ENCODE measurements around the gene TENT5A. TPM values are rescaled to one million over a fixed set of nuclear protein-coding genes. Genes with fewer than 3 reads are reported as not detected.

Gene TENT5A
- total RNA-seq, 1 experiment from 2014 or later, result 5.6 TPM

DNA sequence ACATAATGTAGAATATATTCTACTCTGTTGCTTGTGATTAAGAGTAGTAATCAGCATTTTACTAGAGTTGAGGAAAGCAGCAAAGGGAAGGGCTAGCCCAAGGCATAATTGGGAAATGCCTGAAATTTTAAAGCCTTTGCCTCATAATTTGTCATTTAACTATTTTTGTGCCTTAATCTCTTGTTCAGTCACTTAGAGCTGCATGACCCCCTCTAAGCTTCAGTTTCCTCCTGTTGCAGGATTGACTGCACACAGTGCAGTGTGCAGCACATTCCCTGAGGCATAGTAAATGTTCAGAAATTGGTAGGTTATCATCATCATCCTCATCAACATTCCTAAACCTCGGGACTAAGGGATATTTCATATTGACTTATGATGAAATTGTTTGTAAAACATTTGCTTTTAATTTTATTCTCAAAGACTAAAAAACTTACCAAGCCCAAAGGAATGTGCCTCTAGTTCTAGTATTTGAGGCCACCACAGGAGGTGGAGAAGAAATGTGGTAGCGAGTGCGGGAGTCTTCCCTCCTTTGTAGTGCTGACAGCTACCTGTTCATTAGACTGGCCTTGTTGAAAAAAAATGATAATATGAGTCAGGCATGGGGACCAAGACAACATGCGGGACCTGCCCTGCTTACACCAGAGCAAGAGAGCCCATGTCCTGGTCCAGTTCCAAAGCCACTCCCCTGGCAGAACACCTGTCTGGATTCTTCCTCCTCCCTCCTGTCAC is 14.8 kb upstream of the TENT5A start:
- DNase-seq (peak; percentile 65), ATAC-seq (peak; percentile 26)
- no peaks in the 10 kb centered on the region for H4K20me1 ChIP-seq (ENCODE audit: low read length)
- intact Hi-C loops (cut with micrococcal nuclease), result loop anchor here (2.0 to 5.0 kb wide), 2 partner anchors 171 to 240 kb away; no protein-coding TSS in a partner anchor
- ChIA-PET CTCF (no interaction called here), POLR2A (ENCODE audit: unreplicated experiment) (interaction anchor here (0.7 kb wide), 1 partner anchor 14 kb away, joined by 4 read pairs; no protein-coding TSS in a partner anchor)
- no peaks in the 10 kb centered on the region for H3K79me2 ChIP-seq (ENCODE audit: low read length)
- H3K27me3 ChIP-seq (ENCODE audit: low read length), result no peaks in the 10 kb centered on the region
- H3K36me3 ChIP-seq (ENCODE audit: low read depth, low read length), result no peaks in the 10 kb centered on the region
- no peaks in the 10 kb centered on the region for H3K9me3 ChIP-seq (ENCODE audit: low read length)
- no peaks in the 10 kb centered on the region for H3K9me2 ChIP-seq (replicated peaks; ENCODE audit: low read length)
- no TSS peak for BruUV-seq (replicated peaks)
- H3K4me2 ChIP-seq (ENCODE audit: low read length), result peak overlapping the region; percentile 77
- no peak for TF ChIP-seq EZH2phosphoT487 (IDR thresholded peaks at IDR 0.05; ENCODE audit: borderline replicate concordance, low read length)
- TF ChIP-seq EZH2 (IDR thresholded peaks at IDR 0.05; ENCODE audit: low read length, unreplicated experiment), result no peak
- TF ChIP-seq, protein P1, sequence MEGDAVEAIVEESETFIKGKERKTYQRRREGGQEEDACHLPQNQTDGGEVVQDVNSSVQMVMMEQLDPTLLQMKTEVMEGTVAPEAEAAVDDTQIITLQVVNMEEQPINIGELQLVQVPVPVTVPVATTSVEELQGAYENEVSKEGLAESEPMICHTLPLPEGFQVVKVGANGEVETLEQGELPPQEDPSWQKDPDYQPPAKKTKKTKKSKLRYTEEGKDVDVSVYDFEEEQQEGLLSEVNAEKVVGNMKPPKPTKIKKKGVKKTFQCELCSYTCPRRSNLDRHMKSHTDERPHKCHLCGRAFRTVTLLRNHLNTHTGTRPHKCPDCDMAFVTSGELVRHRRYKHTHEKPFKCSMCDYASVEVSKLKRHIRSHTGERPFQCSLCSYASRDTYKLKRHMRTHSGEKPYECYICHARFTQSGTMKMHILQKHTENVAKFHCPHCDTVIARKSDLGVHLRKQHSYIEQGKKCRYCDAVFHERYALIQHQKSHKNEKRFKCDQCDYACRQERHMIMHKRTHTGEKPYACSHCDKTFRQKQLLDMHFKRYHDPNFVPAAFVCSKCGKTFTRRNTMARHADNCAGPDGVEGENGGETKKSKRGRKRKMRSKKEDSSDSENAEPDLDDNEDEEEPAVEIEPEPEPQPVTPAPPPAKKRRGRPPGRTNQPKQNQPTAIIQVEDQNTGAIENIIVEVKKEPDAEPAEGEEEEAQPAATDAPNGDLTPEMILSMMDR (conservative IDR thresholded peaks at IDR 0.05; ENCODE audit: low read depth, low read length), result no peak
- no peaks in the 10 kb centered on the region for H3F3A ChIP-seq (ENCODE audit: low read length, unreplicated experiment)
- H3K27ac ChIP-seq (ENCODE audit: low read length), result peak overlapping the region; percentile 78
- H3K9ac ChIP-seq (ENCODE audit: low read length), result peak overlapping the region; percentile 34
- H3K4me3 ChIP-seq (ENCODE audit: low read length), result peak overlapping the region; percentile 30
- no peak overlapping the region for H2AFZ ChIP-seq (ENCODE audit: low read length)
- H3K4me1 ChIP-seq (ENCODE audit: insufficient read depth, low read length), result peaks cover 55% of the 10 kb centered on the region

GRCh38 chr6:81766482-81767069 is 14.1 kb upstream of the TENT5A start:
- ChIA-PET CTCF (no interaction called here), POLR2A (ENCODE audit: unreplicated experiment) (interaction anchor here (0.7 kb wide), 1 partner anchor 13 kb away, joined by 4 read pairs; no protein-coding TSS in a partner anchor)
- H3K4me2 ChIP-seq (ENCODE audit: low read length), result peak overlapping the region; percentile 77
- H4K20me1 ChIP-seq (ENCODE audit: low read length), result no peaks in the 10 kb centered on the region
- no peaks in the 10 kb centered on the region for H3K79me2 ChIP-seq (ENCODE audit: low read length)
- H3K36me3 ChIP-seq (ENCODE audit: low read depth, low read length), result no peaks in the 10 kb centered on the region
- ATAC-seq (peak; percentile 25), DNase-seq (peak; percentile 82)
- peak overlapping the region; percentile 30 for H3K4me3 ChIP-seq (ENCODE audit: low read length)
- H3K9me2 ChIP-seq (replicated peaks; ENCODE audit: low read length), result no peaks in the 10 kb centered on the region
- H3K27me3 ChIP-seq (ENCODE audit: low read length), result no peaks in the 10 kb centered on the region
- peaks cover 54% of the 10 kb centered on the region for H3K4me1 ChIP-seq (ENCODE audit: insufficient read depth, low read length)
- no peak overlapping the region for H2AFZ ChIP-seq (ENCODE audit: low read length)
- no peaks in the 10 kb centered on the region for H3K9me3 ChIP-seq (ENCODE audit: low read length)
- TF ChIP-seq EZH2phosphoT487 (IDR thresholded peaks at IDR 0.05; ENCODE audit: borderline replicate concordance, low read length), result no peak
- TF ChIP-seq EZH2 (IDR thresholded peaks at IDR 0.05; ENCODE audit: low read length, unreplicated experiment), result no peak
- TF ChIP-seq, protein P1 (conservative IDR thresholded peaks at IDR 0.05; ENCODE audit: low read depth, low read length), result no peak
- peak overlapping the region; percentile 34 for H3K9ac ChIP-seq (ENCODE audit: low read length)
- H3F3A ChIP-seq (ENCODE audit: low read length, unreplicated experiment), result no peaks in the 10 kb centered on the region
- intact Hi-C loops (cut with micrococcal nuclease), result loop anchor here (2.0 to 5.0 kb wide), 2 partner anchors 172 to 241 kb away; no protein-coding TSS in a partner anchor
- H3K27ac ChIP-seq (ENCODE audit: low read length), result peak overlapping the region; percentile 78
- no TSS peak for BruUV-seq (replicated peaks)

DNA sequence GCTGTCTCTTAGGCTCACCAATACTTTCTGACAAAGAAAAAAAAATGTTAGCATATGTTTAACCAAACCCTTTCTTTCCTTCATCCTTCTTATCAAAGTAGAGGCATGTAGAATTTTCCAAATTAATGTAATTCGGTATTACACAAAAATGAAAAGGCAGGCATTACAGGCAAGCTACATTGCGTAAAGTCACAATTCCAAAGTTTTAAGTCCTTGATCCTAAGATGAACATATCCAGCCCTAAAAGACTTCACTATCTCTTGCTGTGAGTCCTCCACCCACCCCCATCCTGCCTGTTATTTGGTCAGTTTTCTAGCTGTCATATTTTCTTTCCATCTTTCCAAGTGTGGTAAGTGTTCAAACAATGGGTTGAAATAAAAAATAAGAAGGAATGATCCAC is 12.1 kb upstream of the TENT5A start:
- H3K9ac ChIP-seq (ENCODE audit: low read length), result no peak overlapping the region
- no peaks in the 10 kb centered on the region for H4K20me1 ChIP-seq (ENCODE audit: low read length)
- TF ChIP-seq EZH2phosphoT487 (IDR thresholded peaks at IDR 0.05; ENCODE audit: borderline replicate concordance, low read length), result no peak
- TF ChIP-seq, protein P1 (conservative IDR thresholded peaks at IDR 0.05; ENCODE audit: low read depth, low read length), result no peak
- TF ChIP-seq EZH2 (IDR thresholded peaks at IDR 0.05; ENCODE audit: low read length, unreplicated experiment), result no peak
- no peaks in the 10 kb centered on the region for H3K9me3 ChIP-seq (ENCODE audit: low read length)
- no TSS peak for BruUV-seq (replicated peaks)
- CTCF ChIA-PET, result no interaction called here
- no peak for DNase-seq
- H3K36me3 ChIP-seq (ENCODE audit: low read depth, low read length), result no peaks in the 10 kb centered on the region
- POLR2A ChIA-PET (ENCODE audit: unreplicated experiment), result no interaction called here
- no peaks in the 10 kb centered on the region for H3K9me2 ChIP-seq (replicated peaks; ENCODE audit: low read length)
- intact Hi-C loops (cut with micrococcal nuclease), result no loop called here
- no peaks in the 10 kb centered on the region for H3F3A ChIP-seq (ENCODE audit: low read length, unreplicated experiment)
- no peaks in the 10 kb centered on the region for H3K79me2 ChIP-seq (ENCODE audit: low read length)
- no peak overlapping the region for H3K4me2 ChIP-seq (ENCODE audit: low read length)
- peaks cover 55% of the 10 kb centered on the region for H3K4me1 ChIP-seq (ENCODE audit: insufficient read depth, low read length)
- H3K4me3 ChIP-seq (ENCODE audit: low read length), result no peak overlapping the region
- no peaks in the 10 kb centered on the region for H3K27me3 ChIP-seq (ENCODE audit: low read length)
- ATAC-seq, result no peak
- H3K27ac ChIP-seq (ENCODE audit: low read length), result no peak overlapping the region
- H2AFZ ChIP-seq (ENCODE audit: low read length), result no peak overlapping the region

All from PC-3 (cell line).